Activated CD4-positive, alpha-beta memory T cell treated with anti-CD3 and anti-CD28 coated beads, Interleukin-2, amount 10 ng/mL, durations not matched to agents 7 days and 5 days (primary cell): ENCODE data around the gene TOR1AIP2. TPM values are rescaled to one million over a fixed set of nuclear protein-coding genes. Genes with fewer than 3 reads are reported as not detected.
"Not testable (repeated sequence)": the region's sequence is repeated elsewhere in the genome, so short reads cannot be mapped to it uniquely, and the experiment has no call there.

ENCODE experiments used
- CTCF ChIA-PET: fragments of 350-600 bp; sonication (Branson Sonifier 250); formaldehyde crosslinking; loops from one replicate; lab custom pipeline; 2021; ENCODE audit warnings: antibody characterized with exemption, inconsistent platforms; lab: Charles Lee
- POLR2A ChIA-PET: fragments of 350-600 bp; sonication (Branson Sonifier 250); formaldehyde crosslinking; loops from one replicate; lab custom pipeline; 2021; ENCODE audit warnings: antibody characterized with exemption; lab: Charles Lee
- DNase-seq: peaks from one replicate; pipeline ENCODE4 v3.0.0-alpha.2; 2020
- H3K27ac Mint-ChIP-seq: one replicate; pipeline ENCODE4 v1.8.0; 2021; ENCODE audit warnings: mild to moderate bottlenecking, mixed read lengths
- H3K27me3 Mint-ChIP-seq: one replicate; pipeline ENCODE4 v1.8.0; 2021; ENCODE audit warnings: mixed read lengths
- H3K36me3 Mint-ChIP-seq: one replicate; pipeline ENCODE4 v1.8.0; 2021; ENCODE audit warnings: low read depth, mixed read lengths
- H3K4me1 Mint-ChIP-seq: one replicate; pipeline ENCODE4 v1.8.0; 2021; ENCODE audit warnings: mixed read lengths
- H3K4me3 Mint-ChIP-seq: one replicate; pipeline ENCODE4 v1.8.0; 2021; ENCODE audit warnings: mild to moderate bottlenecking, mixed read lengths
- H3K9me3 Mint-ChIP-seq: one replicate; pipeline ENCODE4 v1.8.0; 2021; ENCODE audit warnings: mixed read lengths
- total RNA-seq, 2 experiments: library from RNA; stranded (reverse); gene quantifications; one replicate each; pipeline ENCODE4 v1.2.3, GENCODE V29; 2021

The TOR1AIP2 gene
- total RNA-seq, 2 experiments from 2014 or later = 44.5 to 45.7 TPM

- H3K9me3 Mint-ChIP-seq, H3K4me1 Mint-ChIP-seq, DNase-seq, POLR2A ChIA-PET, H3K27me3 Mint-ChIP-seq, H3K4me3 Mint-ChIP-seq, H3K27ac Mint-ChIP-seq, H3K36me3 Mint-ChIP-seq: not testable (repeated sequence)
- CTCF ChIA-PET = interaction anchor here (1.5 to 2.1 kb wide), 2 partner anchors 22 kb away, joined by 6 to 8 read pairs; no protein-coding TSS in a partner anchor
Measured at GRCh38 chr1:179836686-179837445, 40.7 kb downstream of the TOR1AIP2 start.

GRCh38 chr1:179831852-179832699, 45.5 kb downstream of the TOR1AIP2 start:
- H3K4me3 Mint-ChIP-seq = no peak overlapping the region
- H3K9me3 Mint-ChIP-seq = no peaks in the 10 kb centered on the region
- ChIA-PET CTCF (interaction anchor here (0.7 to 4.0 kb wide), 5 partner anchors 17 to 126 kb away, joined by 3 to 33 read pairs (median 6); no protein-coding TSS in a partner anchor), POLR2A (interaction anchor here (0.7 to 1.4 kb wide), 2 partner anchors 9 to 98 kb away, joined by 3 to 4 read pairs; no protein-coding TSS in a partner anchor)
- H3K4me1 Mint-ChIP-seq = peaks cover 24% of the 10 kb centered on the region
- DNase-seq = no peak
- peak overlapping the region; percentile 8 for H3K27ac Mint-ChIP-seq
- peaks cover 2% of the 10 kb centered on the region for H3K36me3 Mint-ChIP-seq
- no peaks in the 10 kb centered on the region for H3K27me3 Mint-ChIP-seq

DNA sequence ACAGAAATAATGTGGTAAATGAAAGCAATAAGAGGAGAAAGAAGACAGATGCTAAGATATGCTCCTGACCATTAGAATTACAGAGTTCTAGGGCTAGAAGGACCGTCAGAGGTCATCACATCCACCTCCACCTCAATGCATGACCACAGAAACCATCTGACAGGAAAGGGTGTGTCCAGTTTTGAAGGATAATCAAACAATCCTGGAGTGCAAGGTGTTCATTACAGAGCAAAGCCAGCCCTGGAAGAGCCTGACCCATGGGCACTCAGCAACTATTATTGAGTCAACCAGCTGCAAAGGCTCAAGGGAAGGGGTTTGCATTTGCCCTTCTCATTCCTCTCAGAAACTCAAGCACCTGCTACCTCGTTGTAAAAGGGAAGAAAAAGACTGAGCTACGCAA, 46.4 kb downstream of the TOR1AIP2 start:
- ChIA-PET POLR2A (no interaction called here), CTCF (interaction anchor here (1.0 to 4.0 kb wide), 3 partner anchors 16 to 125 kb away, joined by 6 to 33 read pairs (median 9); no protein-coding TSS in a partner anchor)
- Mint-ChIP-seq H3K4me1 (peaks cover 24% of the 10 kb centered on the region), H3K27ac (no peak overlapping the region), H3K9me3 (no peaks in the 10 kb centered on the region), H3K27me3 (no peaks in the 10 kb centered on the region), H3K4me3 (no peak overlapping the region), H3K36me3 (peaks cover 2% of the 10 kb centered on the region)
- DNase-seq = no peak

- CTCF ChIA-PET = interaction anchor here (1.2 to 4.0 kb wide), 4 partner anchors 14 to 19 kb away, joined by 3 to 33 read pairs (median 6); no protein-coding TSS in a partner anchor
- peaks cover 24% of the 10 kb centered on the region for H3K4me1 Mint-ChIP-seq
- no peaks in the 10 kb centered on the region for H3K36me3 Mint-ChIP-seq
- POLR2A ChIA-PET = no interaction called here
- no peaks in the 10 kb centered on the region for H3K27me3 Mint-ChIP-seq
- no peak overlapping the region for H3K27ac Mint-ChIP-seq
- H3K9me3 Mint-ChIP-seq = no peaks in the 10 kb centered on the region
- H3K4me3 Mint-ChIP-seq = no peak overlapping the region
- no peak for DNase-seq
Measured at GRCh38 chr1:179828554-179829110, 49.0 kb downstream of the TOR1AIP2 start.

DNA sequence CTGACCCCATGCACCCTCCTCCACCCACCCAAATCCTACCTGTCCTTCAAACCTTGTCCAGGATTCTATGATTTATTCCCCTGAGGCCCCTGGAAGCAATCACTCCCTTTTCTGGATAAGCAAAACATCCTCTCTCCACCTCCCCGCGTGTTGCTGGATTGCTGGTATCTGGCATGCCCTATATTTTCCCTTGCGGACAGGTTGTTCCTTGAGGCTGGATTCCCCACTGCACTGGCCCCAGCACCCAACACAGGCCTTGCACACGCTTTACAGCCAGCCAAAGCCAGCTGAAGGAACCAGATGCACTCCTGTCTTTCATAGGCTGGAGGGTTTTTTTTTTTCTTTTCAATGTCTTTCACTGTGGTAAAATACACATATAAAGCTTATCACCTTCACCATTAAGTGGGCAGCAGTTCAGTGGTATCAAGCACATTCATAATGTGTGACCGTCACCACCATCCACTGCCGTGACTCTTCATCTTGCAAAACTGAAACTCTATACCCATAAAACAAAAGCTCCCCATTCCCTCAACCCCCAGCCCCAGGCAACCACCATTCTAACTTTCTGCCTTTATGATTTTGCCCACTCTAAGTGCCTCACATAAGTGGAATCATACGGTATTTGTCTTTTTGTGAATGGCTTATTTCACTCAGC, 50.9 kb downstream of the TOR1AIP2 start:
- Mint-ChIP-seq H3K36me3 (no peaks in the 10 kb centered on the region), H3K4me1 (peaks cover 14% of the 10 kb centered on the region), H3K27me3 (no peaks in the 10 kb centered on the region), H3K27ac (no peak overlapping the region), H3K9me3 (no peaks in the 10 kb centered on the region), H3K4me3 (no peak overlapping the region)
- ChIA-PET POLR2A (no interaction called here), CTCF (interaction anchor here (0.6 to 1.6 kb wide), 2 partner anchors 120 to 1088 kb away, joined by 5 read pairs; no protein-coding TSS in a partner anchor)
- DNase-seq = no peak

DNA sequence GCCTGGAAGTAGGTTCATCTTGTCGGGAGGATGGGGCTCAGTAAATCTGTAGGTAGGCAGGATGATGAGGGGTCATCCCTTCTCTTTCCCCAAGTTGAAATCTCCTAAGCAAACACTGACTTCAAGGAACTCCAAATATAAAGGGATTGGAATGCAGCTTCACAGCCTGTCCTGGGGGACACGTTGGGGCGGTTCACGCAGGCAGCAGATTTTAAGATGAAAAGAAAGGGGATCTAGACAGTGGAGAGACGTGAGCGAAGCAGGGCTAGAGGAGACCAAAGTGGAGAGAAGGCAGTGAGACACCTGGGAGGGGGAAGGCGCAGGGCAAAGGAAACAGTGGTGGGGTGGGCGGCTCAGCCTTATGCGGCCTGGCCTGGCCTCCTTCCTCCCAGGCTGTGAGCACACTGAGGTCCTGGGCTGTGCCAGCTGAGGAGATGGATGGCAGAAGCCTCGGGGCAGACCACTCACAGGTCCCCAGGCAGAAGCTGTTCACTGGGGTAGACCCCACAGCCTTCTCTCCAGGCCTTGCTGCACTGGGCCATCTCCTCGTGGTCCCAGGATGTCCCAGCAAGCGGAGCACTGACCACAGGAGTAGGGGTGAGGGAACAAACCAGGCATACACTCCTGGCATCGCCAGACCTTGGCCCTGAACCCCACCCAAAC, 51.7 kb downstream of the TOR1AIP2 start:
- Mint-ChIP-seq H3K4me3 (no peak overlapping the region), H3K27ac (no peak overlapping the region), H3K9me3 (no peaks in the 10 kb centered on the region), H3K27me3 (no peaks in the 10 kb centered on the region), H3K4me1 (peaks cover 5% of the 10 kb centered on the region), H3K36me3 (no peaks in the 10 kb centered on the region)
- ChIA-PET CTCF (interaction anchor here (0.7 to 1.6 kb wide), 2 partner anchors 11 to 119 kb away, joined by 3 to 5 read pairs; no protein-coding TSS in a partner anchor), POLR2A (no interaction called here)
- DNase-seq = no peak

GRCh38 chr1:179825206-179825605, 52.4 kb downstream of the TOR1AIP2 start:
- no peak for DNase-seq
- POLR2A ChIA-PET = no interaction called here
- H3K27ac Mint-ChIP-seq = no peak overlapping the region
- H3K27me3 Mint-ChIP-seq = no peaks in the 10 kb centered on the region
- CTCF ChIA-PET = interaction anchor here (0.7 to 8.1 kb wide), 4 partner anchors 11 to 119 kb away, joined by 3 to 60 read pairs (median 17); no protein-coding TSS in a partner anchor
- H3K9me3 Mint-ChIP-seq = no peaks in the 10 kb centered on the region
- no peak overlapping the region for H3K4me3 Mint-ChIP-seq
- H3K4me1 Mint-ChIP-seq = no peaks in the 10 kb centered on the region
- H3K36me3 Mint-ChIP-seq = no peaks in the 10 kb centered on the region

GRCh38 chr1:179824265-179824664, 53.3 kb downstream of the TOR1AIP2 start:
- H3K27ac Mint-ChIP-seq = no peak overlapping the region
- H3K4me3 Mint-ChIP-seq = no peak overlapping the region
- H3K36me3 Mint-ChIP-seq = no peaks in the 10 kb centered on the region
- CTCF ChIA-PET = interaction anchor here (3.3 to 8.1 kb wide), 2 partner anchors 10 to 15 kb away, joined by 29 to 60 read pairs; no protein-coding TSS in a partner anchor
- H3K9me3 Mint-ChIP-seq = no peaks in the 10 kb centered on the region
- no peaks in the 10 kb centered on the region for H3K4me1 Mint-ChIP-seq
- POLR2A ChIA-PET = no interaction called here
- DNase-seq = peak; percentile 9
- H3K27me3 Mint-ChIP-seq = no peaks in the 10 kb centered on the region

- no peak for DNase-seq
- POLR2A ChIA-PET = no interaction called here
- no peaks in the 10 kb centered on the region for H3K9me3 Mint-ChIP-seq
- no peaks in the 10 kb centered on the region for H3K4me1 Mint-ChIP-seq
- no peak overlapping the region for H3K27ac Mint-ChIP-seq
- CTCF ChIA-PET = interaction anchor here (3.3 to 8.1 kb wide), 2 partner anchors 9 to 15 kb away, joined by 29 to 60 read pairs; no protein-coding TSS in a partner anchor
- H3K36me3 Mint-ChIP-seq = no peaks in the 10 kb centered on the region
- no peaks in the 10 kb centered on the region for H3K27me3 Mint-ChIP-seq
- H3K4me3 Mint-ChIP-seq = no peak overlapping the region
Measured at GRCh38 chr1:179823693-179824092, 53.9 kb downstream of the TOR1AIP2 start.

GRCh38 chr1:179822065-179822464, 55.5 kb downstream of the TOR1AIP2 start:
- H3K4me1 Mint-ChIP-seq = no peaks in the 10 kb centered on the region
- no peak overlapping the region for H3K27ac Mint-ChIP-seq
- POLR2A ChIA-PET = no interaction called here
- H3K27me3 Mint-ChIP-seq = peaks cover 3% of the 10 kb centered on the region
- no peak overlapping the region for H3K4me3 Mint-ChIP-seq
- CTCF ChIA-PET = interaction anchor here (0.8 to 8.1 kb wide), 4 partner anchors 8 to 116 kb away, joined by 3 to 60 read pairs (median 22); no protein-coding TSS in a partner anchor
- no peaks in the 10 kb centered on the region for H3K9me3 Mint-ChIP-seq
- H3K36me3 Mint-ChIP-seq = no peaks in the 10 kb centered on the region
- no peak for DNase-seq

- Mint-ChIP-seq H3K4me3 (no peak overlapping the region), H3K4me1 (no peaks in the 10 kb centered on the region), H3K27me3 (peaks cover 3% of the 10 kb centered on the region), H3K27ac (no peak overlapping the region), H3K36me3 (no peaks in the 10 kb centered on the region), H3K9me3 (no peaks in the 10 kb centered on the region)
- DNase-seq = no peak
- ChIA-PET POLR2A (no interaction called here), CTCF (interaction anchor here (3.6 to 8.1 kb wide), 2 partner anchors 13 to 115 kb away, joined by 15 to 60 read pairs; no protein-coding TSS in a partner anchor)
Measured at GRCh38 chr1:179821524-179821923, 56.1 kb downstream of the TOR1AIP2 start.
